Caco-2 (cell line): ENCODE data around the gene ARHGEF28. TPM values are rescaled to one million over a fixed set of nuclear protein-coding genes. Genes with fewer than 3 reads are reported as not detected.

Source experiments
- BruUV-seq: library from RNA; stranded (reverse); fragments of 400-500 nt; replicated peaks from 2 replicates; lab custom pipeline; 2021; lab: Mats Ljungman, UMichigan
- CTCF ChIA-PET: fragments of 300-600 bp; sonication (Branson Sonifier 250); formaldehyde crosslinking; loops from one replicate; lab custom pipeline; 2022; ENCODE audit warnings: antibody characterized with exemption; lab: Charles Lee
- POLR2A ChIA-PET: fragments of 300-600 bp; sonication (Branson Sonifier 250); formaldehyde crosslinking; loops from one replicate; lab custom pipeline; 2022; ENCODE audit warnings: antibody characterized with exemption; lab: Charles Lee
- DNase-seq, 2 experiments: peaks; one replicate each; pipeline versions ENCODE4 v3.0.0 to v3.0.0-alpha.2; 2020 to 2022
- H3K27me3 ChIP-seq: replicated peaks from 2 replicates; pipeline ENCODE4 v1.6.0; 2011; ENCODE audit warnings: low read length; ENCODE audit not compliant: control insufficient read depth, insufficient read depth
- H3K36me3 ChIP-seq: 2 replicates; pipeline ENCODE4 v1.5.1; 2011; ENCODE audit warnings: low read length; ENCODE audit not compliant: control insufficient read depth, insufficient read depth
- H3K4me1 ChIP-seq: fragments of 250-450 bp; sonication (Bioruptor Pico); 2 replicates; pipeline ENCODE4 v1.5.1; 2020; ENCODE audit warnings: mild to moderate bottlenecking
- H3K4me3 ChIP-seq: 2 replicates; pipeline ENCODE4 v1.5.1; 2011; ENCODE audit warnings: low read depth, mild to moderate bottlenecking, control low read depth, low read length
- H3K9me3 ChIP-seq: fragments of 250-450 bp; sonication (Bioruptor Pico); 2 replicates; pipeline ENCODE4 v1.5.1; 2020; ENCODE audit warnings: mild to moderate bottlenecking, moderate library complexity
- H3K27ac Mint-ChIP-seq: one replicate; pipeline ENCODE4 v1.8.0; 2022; ENCODE audit warnings: mixed read lengths; ENCODE audit not compliant: unreplicated experiment
- H3K27me3 Mint-ChIP-seq: one replicate; pipeline ENCODE4 v1.8.0; 2022; ENCODE audit warnings: mixed read lengths; ENCODE audit not compliant: insufficient read depth, unreplicated experiment
- H3K36me3 Mint-ChIP-seq: one replicate; pipeline ENCODE4 v1.8.0; 2022; ENCODE audit warnings: mild to moderate bottlenecking, mixed read lengths; ENCODE audit not compliant: insufficient read depth, unreplicated experiment
- H3K4me1 Mint-ChIP-seq: one replicate; pipeline ENCODE4 v1.8.0; 2022; ENCODE audit warnings: low read depth, mixed read lengths; ENCODE audit not compliant: unreplicated experiment
- H3K4me3 Mint-ChIP-seq: one replicate; pipeline ENCODE4 v1.8.0; 2022; ENCODE audit warnings: mild to moderate bottlenecking, moderate library complexity, mixed read lengths; ENCODE audit not compliant: unreplicated experiment
- H3K9me3 Mint-ChIP-seq: one replicate; pipeline ENCODE4 v1.8.0; 2022; ENCODE audit warnings: mixed read lengths; ENCODE audit not compliant: unreplicated experiment
- intact Hi-C: fragments of 100-400 bp; cut with micrococcal nuclease; formaldehyde crosslinking; loops from one replicate; pipeline ENCODE4 v1.10.0; 2022; ENCODE audit not compliant: unreplicated experiment
- total RNA-seq: library from RNA; stranded (reverse); gene quantifications from 2 replicates; pipeline ENCODE4 v1.2.3, GENCODE V29; 2022
- TF ChIP-seq, protein P1 (sequence below), 2 experiments: fragments of 200-600 bp in 1 of 2; IDR thresholded peaks; 1 replicate in 1 of 2; 2 replicates in 1 of 2; pipeline versions ENCODE4 v1.5.1 to v1.8.0; 2011 to 2022; ENCODE audit warnings: antibody characterized with exemption in 1 of 2, control low read depth in 1 of 2, inconsistent platforms in 1 of 2, low read depth in 1 of 2, low read length in 1 of 2, mild to moderate bottlenecking in 1 of 2, moderate library complexity in 1 of 2; ENCODE audit not compliant: insufficient read depth in 1 of 2, severe bottlenecking in 1 of 2, unreplicated experiment in 1 of 2

Gene ARHGEF28
- total RNA-seq, 1 experiment from 2014 or later = 4.6 TPM

DNA sequence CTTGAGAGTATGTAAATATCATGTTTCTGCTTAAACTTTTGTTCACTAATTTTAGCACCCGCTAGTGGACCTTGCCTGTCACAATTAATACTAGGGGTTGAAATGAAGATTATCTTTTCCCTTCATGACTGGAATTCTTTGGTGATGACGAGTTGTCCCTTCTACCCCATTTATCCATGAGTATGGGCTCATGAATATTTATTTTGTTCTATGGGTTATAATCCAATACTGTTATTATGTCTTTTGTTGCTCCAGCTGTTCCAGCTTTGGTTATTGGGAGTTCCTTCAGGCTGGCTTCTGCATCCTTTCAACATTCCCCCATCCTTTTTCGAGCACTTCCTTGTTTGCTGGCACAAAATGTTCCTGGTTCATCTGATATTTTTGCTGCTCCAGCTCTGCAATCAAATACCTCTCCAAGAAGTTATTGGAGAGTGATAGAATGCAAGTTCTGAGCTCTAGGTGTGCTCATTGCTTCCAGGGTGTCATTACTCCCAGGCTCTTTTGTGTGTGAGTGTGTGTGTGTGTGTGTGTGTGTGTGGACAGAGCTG is 19.7 kb upstream of the ARHGEF28 start:
- no peaks in the 10 kb centered on the region for H3K4me1 Mint-ChIP-seq
- peaks cover 18% of the 10 kb centered on the region for H3K9me3 Mint-ChIP-seq
- CTCF ChIA-PET = interaction anchor here (0.5 to 0.7 kb wide), 2 partner anchors 165 to 1349 kb away, joined by 3 to 8 read pairs; no protein-coding TSS in a partner anchor
- peaks cover 10% of the 10 kb centered on the region for H3K27me3 Mint-ChIP-seq
- no peaks in the 10 kb centered on the region for H3K4me1 ChIP-seq
- POLR2A ChIA-PET = no interaction called here
- TF ChIP-seq, protein P1, sequence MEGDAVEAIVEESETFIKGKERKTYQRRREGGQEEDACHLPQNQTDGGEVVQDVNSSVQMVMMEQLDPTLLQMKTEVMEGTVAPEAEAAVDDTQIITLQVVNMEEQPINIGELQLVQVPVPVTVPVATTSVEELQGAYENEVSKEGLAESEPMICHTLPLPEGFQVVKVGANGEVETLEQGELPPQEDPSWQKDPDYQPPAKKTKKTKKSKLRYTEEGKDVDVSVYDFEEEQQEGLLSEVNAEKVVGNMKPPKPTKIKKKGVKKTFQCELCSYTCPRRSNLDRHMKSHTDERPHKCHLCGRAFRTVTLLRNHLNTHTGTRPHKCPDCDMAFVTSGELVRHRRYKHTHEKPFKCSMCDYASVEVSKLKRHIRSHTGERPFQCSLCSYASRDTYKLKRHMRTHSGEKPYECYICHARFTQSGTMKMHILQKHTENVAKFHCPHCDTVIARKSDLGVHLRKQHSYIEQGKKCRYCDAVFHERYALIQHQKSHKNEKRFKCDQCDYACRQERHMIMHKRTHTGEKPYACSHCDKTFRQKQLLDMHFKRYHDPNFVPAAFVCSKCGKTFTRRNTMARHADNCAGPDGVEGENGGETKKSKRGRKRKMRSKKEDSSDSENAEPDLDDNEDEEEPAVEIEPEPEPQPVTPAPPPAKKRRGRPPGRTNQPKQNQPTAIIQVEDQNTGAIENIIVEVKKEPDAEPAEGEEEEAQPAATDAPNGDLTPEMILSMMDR (IDR thresholded peaks at IDR 0.05; ENCODE audit: insufficient read depth in 1 of 2, low read depth in 1 of 2, low read length in 1 of 2, severe bottlenecking in 1 of 2, unreplicated experiment in 1 of 2) = no peak
- H3K4me3 Mint-ChIP-seq = no peak overlapping the region
- BruUV-seq = no TSS peak
- intact Hi-C loops = no loop called here
- no peaks in the 10 kb centered on the region for H3K36me3 Mint-ChIP-seq
- no peaks in the 10 kb centered on the region for H3K27me3 ChIP-seq
- H3K4me3 ChIP-seq = no peak overlapping the region
- H3K36me3 ChIP-seq = no peaks in the 10 kb centered on the region
- peaks cover 8% of the 10 kb centered on the region; the same call in 1 of the 2 replicates for H3K9me3 ChIP-seq
- no peak overlapping the region for H3K27ac Mint-ChIP-seq
- no peak for DNase-seq

DNA sequence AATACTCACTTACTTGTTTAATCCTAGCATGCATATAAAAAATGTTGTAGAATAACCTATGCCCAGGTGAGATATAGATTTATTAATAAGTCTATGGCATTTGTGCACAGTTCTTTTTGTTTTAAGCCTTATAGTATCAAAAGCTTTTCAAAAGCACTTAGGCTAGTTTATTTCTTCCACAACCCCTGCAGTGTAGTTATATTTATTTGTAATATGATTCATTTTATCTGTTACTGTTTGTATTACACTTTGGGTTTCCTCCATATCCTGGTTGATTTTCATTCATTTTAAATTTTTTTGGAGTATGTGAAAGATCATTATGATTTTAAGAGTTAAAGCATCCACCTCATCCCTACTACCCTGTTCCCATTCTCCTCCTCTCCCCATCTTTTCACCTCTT is 18.8 kb upstream of the ARHGEF28 start:
- no TSS peak for BruUV-seq
- Mint-ChIP-seq H3K27ac (no peak overlapping the region), H3K27me3 (peaks cover 8% of the 10 kb centered on the region), H3K4me3 (no peak overlapping the region), H3K9me3 (peaks cover 9% of the 10 kb centered on the region), H3K4me1 (no peaks in the 10 kb centered on the region), H3K36me3 (no peaks in the 10 kb centered on the region)
- intact Hi-C loops = no loop called here
- H3K36me3 ChIP-seq = no peaks in the 10 kb centered on the region
- ChIA-PET CTCF (no interaction called here), POLR2A (no interaction called here)
- no peak overlapping the region for H3K4me3 ChIP-seq
- TF ChIP-seq, protein P1 (IDR thresholded peaks at IDR 0.05; ENCODE audit: insufficient read depth in 1 of 2, low read depth in 1 of 2, low read length in 1 of 2, severe bottlenecking in 1 of 2, unreplicated experiment in 1 of 2) = no peak
- no peaks in the 10 kb centered on the region for H3K4me1 ChIP-seq
- peaks cover 3% of the 10 kb centered on the region; the same call in 1 of the 2 replicates for H3K9me3 ChIP-seq
- H3K27me3 ChIP-seq = no peaks in the 10 kb centered on the region
- no peak for DNase-seq

DNA sequence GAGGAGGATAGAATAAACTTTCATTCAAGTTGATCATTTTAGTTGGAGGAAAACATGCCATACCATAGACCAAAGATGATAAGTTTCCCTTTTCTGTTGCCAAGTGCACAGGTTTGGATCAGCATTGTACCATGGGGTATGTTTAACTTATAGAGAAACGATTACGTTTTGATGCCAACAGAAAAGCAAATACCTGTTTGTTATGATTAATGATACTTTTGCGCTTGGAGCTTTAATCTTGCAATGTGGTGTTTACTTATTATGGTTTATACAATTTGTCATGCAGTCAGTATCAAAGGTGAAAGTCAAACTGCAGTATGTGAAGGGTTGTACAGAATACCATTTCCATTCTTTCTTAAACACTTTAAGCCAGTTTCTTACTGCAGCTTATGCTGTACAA is 13.2 kb upstream of the ARHGEF28 start:
- Mint-ChIP-seq H3K4me3 (no peak overlapping the region), H3K36me3 (no peaks in the 10 kb centered on the region), H3K27me3 (peaks cover 5% of the 10 kb centered on the region), H3K9me3 (peaks cover 9% of the 10 kb centered on the region), H3K27ac (no peak overlapping the region), H3K4me1 (no peaks in the 10 kb centered on the region)
- intact Hi-C loops = no loop called here
- POLR2A ChIA-PET = no interaction called here
- no peak for DNase-seq
- Histone ChIP-seq H3K36me3 (no peaks in the 10 kb centered on the region), H3K4me3 (no peak overlapping the region), H3K4me1 (no peaks in the 10 kb centered on the region), H3K9me3 (no peaks in the 10 kb centered on the region), H3K27me3 (no peaks in the 10 kb centered on the region)
- no TSS peak for BruUV-seq
- CTCF ChIA-PET = no interaction called here
- TF ChIP-seq, protein P1 (IDR thresholded peaks at IDR 0.05; ENCODE audit: insufficient read depth in 1 of 2, low read depth in 1 of 2, low read length in 1 of 2, severe bottlenecking in 1 of 2, unreplicated experiment in 1 of 2) = no peak
